HL-60/S4 (cell line): ENCODE results near the gene PRKG1.
"Not testable (repeated sequence)": the region's sequence is repeated elsewhere in the genome, so short reads cannot be mapped to it uniquely, and the experiment has no call there.

ENCODE experiments used
- in situ Hi-C: fragments of 300-500 bp; cut with MboI; formaldehyde crosslinking; loops from 2 replicates; pipeline ENCODE4 v1.14.3; 2022; ENCODE audit warnings: low sequenced_read_pairs

Gene PRKG1

GRCh38 chr10:51313773-51314478 is 239.6 kb downstream of the PRKG1 start:
- in situ Hi-C loops, result no loop called here

GRCh38 chr10:51314481-51314880 is 240.2 kb downstream of the PRKG1 start:
- in situ Hi-C loops, result no loop called here

GRCh38 chr10:51318399-51319172 is 244.3 kb downstream of the PRKG1 start:
- in situ Hi-C loops, result no loop called here

- in situ Hi-C loops, result no loop called here
Measured at GRCh38 chr10:51319173-51319435, 244.8 kb downstream of the PRKG1 start.

- in situ Hi-C loops, result no loop called here
Measured at GRCh38 chr10:51321300-51321699, 247.0 kb downstream of the PRKG1 start.

DNA sequence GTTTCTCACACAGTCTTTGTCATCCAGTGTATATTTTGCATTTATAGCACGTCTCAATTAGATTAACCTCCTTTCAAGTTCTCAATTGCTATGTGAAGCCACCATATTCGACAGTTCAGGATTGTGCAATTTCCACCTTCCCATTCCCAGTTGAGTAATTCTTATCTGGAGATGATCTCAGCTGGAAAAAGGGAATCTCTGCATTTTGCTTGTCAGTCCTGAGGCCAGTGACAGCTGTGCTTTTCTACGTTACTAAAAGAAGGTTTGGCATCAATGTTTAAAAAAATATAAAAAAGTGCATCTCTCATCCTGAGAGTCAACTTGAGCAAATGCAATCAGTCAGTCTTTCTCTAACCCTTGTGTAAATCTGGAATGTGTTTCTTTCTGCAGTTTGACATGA is 247.7 kb downstream of the PRKG1 start:
- in situ Hi-C loops, result no loop called here

GRCh38 chr10:51325649-51326048 is 251.4 kb downstream of the PRKG1 start:
- in situ Hi-C loops, result no loop called here

- in situ Hi-C loops, result no loop called here
Measured at GRCh38 chr10:51326174-51326573, 251.9 kb downstream of the PRKG1 start.

GRCh38 chr10:51327432-51327831 is 253.1 kb downstream of the PRKG1 start:
- in situ Hi-C loops, result no loop called here

- in situ Hi-C loops, result no loop called here
Measured at GRCh38 chr10:51340366-51340765, 266.1 kb downstream of the PRKG1 start.

DNA sequence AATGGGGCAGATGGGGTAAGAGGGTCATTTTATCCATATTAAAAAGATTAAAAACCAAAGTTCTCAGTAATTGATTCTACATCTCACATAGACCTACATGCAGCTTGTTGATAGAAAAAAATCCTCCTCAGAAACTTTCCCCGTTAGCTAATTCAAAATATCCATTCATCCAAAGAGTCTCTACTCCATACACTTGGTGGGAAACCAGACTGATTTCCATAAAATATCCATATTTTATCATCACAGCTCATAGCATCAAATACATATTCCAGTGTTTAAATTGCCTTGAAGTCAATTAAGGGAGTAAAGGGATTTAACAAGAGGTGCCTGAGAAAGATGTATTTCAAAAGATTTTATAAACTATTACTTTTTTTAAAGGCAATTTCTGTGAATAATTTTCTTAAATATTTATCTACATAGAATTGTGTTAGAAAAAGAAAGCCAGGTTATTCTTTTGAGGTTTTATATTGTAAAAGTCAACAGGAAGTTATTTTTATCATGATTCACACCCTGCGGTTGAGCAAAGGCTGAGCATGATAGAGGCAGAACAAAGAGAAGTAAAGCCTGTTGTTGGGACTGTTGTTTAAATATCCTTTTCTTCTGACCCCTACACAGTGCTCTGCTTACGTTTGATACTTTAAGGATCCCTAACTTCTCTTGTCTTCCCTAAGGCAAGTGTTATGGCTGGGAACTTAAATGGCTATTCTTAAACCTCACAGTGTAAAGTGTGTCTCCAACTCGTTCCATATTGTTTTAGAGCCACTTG is 266.7 kb downstream of the PRKG1 start:
- in situ Hi-C loops, result no loop called here

DNA sequence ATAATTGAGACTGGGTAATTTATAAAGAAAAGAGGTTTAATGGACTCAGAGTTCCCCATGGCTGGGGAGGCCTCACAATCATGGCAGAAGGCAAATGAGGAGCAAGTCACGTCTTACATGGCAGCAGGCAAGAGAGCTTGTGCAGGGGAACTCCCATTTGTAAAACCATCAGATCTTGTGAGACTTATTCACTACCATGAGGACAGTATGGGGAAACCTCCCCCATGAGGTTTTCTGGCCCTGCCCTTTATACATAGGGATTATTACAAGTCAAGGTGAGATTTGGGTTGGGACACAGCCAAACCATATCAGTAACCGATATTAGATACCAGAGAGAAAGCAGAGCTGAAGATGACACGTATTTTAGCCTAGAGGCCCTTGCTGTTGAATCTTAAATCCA is 267.5 kb downstream of the PRKG1 start:
- in situ Hi-C loops, result not testable (repeated sequence)

DNA sequence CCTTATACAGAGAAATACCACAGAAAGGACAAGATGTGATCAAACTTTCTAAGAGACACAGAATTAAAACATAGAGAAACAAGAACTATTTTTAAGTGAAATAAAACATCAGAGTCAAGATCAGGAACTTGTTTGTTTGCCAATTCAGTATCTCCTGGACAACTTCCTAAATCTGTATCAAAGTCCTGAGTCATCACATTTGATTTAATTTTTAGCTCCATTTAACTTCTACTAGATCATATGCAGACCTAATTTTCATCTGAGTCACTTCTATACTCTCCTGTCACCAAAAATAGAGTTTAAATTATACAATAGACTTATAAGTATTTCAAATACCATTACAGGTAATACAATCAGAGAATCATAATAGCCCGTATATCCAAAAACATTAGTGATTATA is 268.1 kb downstream of the PRKG1 start:
- in situ Hi-C loops, result no loop called here

DNA sequence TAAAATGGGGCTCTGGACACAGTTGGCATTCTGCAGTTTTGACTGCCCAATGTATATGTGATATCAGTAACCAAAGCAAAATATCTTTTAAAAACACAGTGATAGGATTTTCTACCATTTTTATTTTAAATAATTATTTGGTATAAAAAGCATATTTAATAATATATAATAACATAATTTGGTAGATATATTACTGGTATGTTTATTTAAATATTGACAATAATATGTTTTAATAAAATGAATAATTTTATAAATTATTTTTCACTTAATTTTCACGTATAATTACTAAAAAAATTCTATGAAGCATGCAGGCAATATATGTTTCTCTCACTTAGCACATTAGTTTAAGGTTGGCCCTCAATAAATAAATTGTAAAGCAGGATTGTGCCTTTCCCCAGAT is 269.1 kb downstream of the PRKG1 start:
- in situ Hi-C loops, result no loop called here

- in situ Hi-C loops, result no loop called here
Measured at GRCh38 chr10:51344371-51344770, 270.1 kb downstream of the PRKG1 start.

GRCh38 chr10:51348622-51349021 is 274.3 kb downstream of the PRKG1 start:
- in situ Hi-C loops, result no loop called here

- in situ Hi-C loops, result no loop called here
Measured at GRCh38 chr10:51357170-51357569, 282.9 kb downstream of the PRKG1 start.

GRCh38 chr10:51358227-51358626 is 283.9 kb downstream of the PRKG1 start:
- in situ Hi-C loops, result no loop called here

- in situ Hi-C loops, result no loop called here
Measured at GRCh38 chr10:51363415-51363814, 289.1 kb downstream of the PRKG1 start.

- in situ Hi-C loops, result no loop called here
Measured at GRCh38 chr10:51364674-51365073, 290.4 kb downstream of the PRKG1 start.

GRCh38 chr10:51366044-51366443 is 291.8 kb downstream of the PRKG1 start:
- in situ Hi-C loops, result no loop called here

- in situ Hi-C loops, result no loop called here
Measured at GRCh38 chr10:51367127-51367526, 292.8 kb downstream of the PRKG1 start.
